ENCODE results near the gene HBEGF.
"Not testable (repeated sequence)": the region's sequence is repeated elsewhere in the genome, so short reads cannot be mapped to it uniquely, and the experiment has no call there.

HBEGF gene

GRCh38 chr5:140362311-140362710, 15.9 kb upstream of the HBEGF start:
- in situ Hi-C loops (cut with MboI; ENCODE audit: low sequenced_read_pairs) = loop anchor here (25.0 kb wide), 1 partner anchor 350 kb away; the partner anchor contains the start of gene ZMAT2

GRCh38 chr5:140361901-140362300, 15.5 kb upstream of the HBEGF start:
- in situ Hi-C loops (cut with MboI; ENCODE audit: low sequenced_read_pairs) = loop anchor here (25.0 kb wide), 1 partner anchor 350 kb away; the partner anchor contains the start of gene ZMAT2

GRCh38 chr5:140360681-140361479, 14.5 kb upstream of the HBEGF start:
- in situ Hi-C loops (cut with MboI; ENCODE audit: low sequenced_read_pairs) = loop anchor here (25.0 kb wide), 1 partner anchor 351 kb away; the partner anchor contains the start of gene ZMAT2

- in situ Hi-C loops (cut with MboI; ENCODE audit: low sequenced_read_pairs) = loop anchor here (25.0 kb wide), 1 partner anchor 352 kb away; the partner anchor contains the start of gene ZMAT2
Measured at GRCh38 chr5:140360101-140360500, 13.7 kb upstream of the HBEGF start, which contains the start of gene SLC4A9. Gene SLC4A9, plus strand, starts transcription at chr5:140360194. Its CDS starts 43 bp downstream, at chr5:140360237.

- in situ Hi-C loops (cut with MboI; ENCODE audit: low sequenced_read_pairs) = loop anchor here (25.0 kb wide), 1 partner anchor 353 kb away; the partner anchor contains the start of gene ZMAT2
Measured at GRCh38 chr5:140358738-140359310, 12.4 kb upstream of the HBEGF start.

GRCh38 chr5:140357726-140358093, 11.3 kb upstream of the HBEGF start:
- in situ Hi-C loops (cut with MboI; ENCODE audit: low sequenced_read_pairs) = loop anchor here (25.0 kb wide), 1 partner anchor 355 kb away; the partner anchor contains the start of gene ZMAT2

- in situ Hi-C loops (cut with MboI; ENCODE audit: low sequenced_read_pairs) = loop anchor here (25.0 kb wide), 1 partner anchor 355 kb away; the partner anchor contains the start of gene ZMAT2
Measured at GRCh38 chr5:140356853-140357725, 10.7 kb upstream of the HBEGF start.

GRCh38 chr5:140355546-140355945, 9.1 kb upstream of the HBEGF start:
- in situ Hi-C loops (cut with MboI; ENCODE audit: low sequenced_read_pairs) = loop anchor here (25.0 kb wide), 1 partner anchor 357 kb away; the partner anchor contains the start of gene ZMAT2

- in situ Hi-C loops (cut with MboI; ENCODE audit: low sequenced_read_pairs) = loop anchor here (5.0 to 25.0 kb wide), 2 partner anchors 109 to 361 kb away; partner anchors contain the start of gene ZMAT2
Measured at GRCh38 chr5:140351609-140352334, 5.4 kb upstream of the HBEGF start.

GRCh38 chr5:140349244-140349643, 2.8 kb upstream of the HBEGF start:
- in situ Hi-C loops (cut with MboI; ENCODE audit: low sequenced_read_pairs) = no loop called here

- in situ Hi-C loops (cut with MboI; ENCODE audit: low sequenced_read_pairs) = no loop called here
Measured at GRCh38 chr5:140348104-140348503, 1.7 kb upstream of the HBEGF start.

GRCh38 chr5:140347360-140347759, 957 bp upstream of the HBEGF start:
- in situ Hi-C loops (cut with MboI; ENCODE audit: low sequenced_read_pairs) = no loop called here

- in situ Hi-C loops (cut with MboI; ENCODE audit: low sequenced_read_pairs) = no loop called here
Measured at GRCh38 chr5:140345919-140346347, 470 bp downstream of the HBEGF start.

GRCh38 chr5:140344683-140345423, 1.6 kb downstream of the HBEGF start:
- in situ Hi-C loops (cut with MboI; ENCODE audit: low sequenced_read_pairs) = no loop called here

GRCh38 chr5:140343849-140344248, 2.6 kb downstream of the HBEGF start:
- in situ Hi-C loops (cut with MboI; ENCODE audit: low sequenced_read_pairs) = not testable (repeated sequence)

- in situ Hi-C loops (cut with MboI; ENCODE audit: low sequenced_read_pairs) = no loop called here
Measured at GRCh38 chr5:140342896-140343295, 3.5 kb downstream of the HBEGF start.

GRCh38 chr5:140342287-140342686, 4.1 kb downstream of the HBEGF start:
- in situ Hi-C loops (cut with MboI; ENCODE audit: low sequenced_read_pairs) = no loop called here

GRCh38 chr5:140341591-140341990, 4.8 kb downstream of the HBEGF start:
- in situ Hi-C loops (cut with MboI; ENCODE audit: low sequenced_read_pairs) = no loop called here

- in situ Hi-C loops (cut with MboI; ENCODE audit: low sequenced_read_pairs) = no loop called here
Measured at GRCh38 chr5:140340605-140341121, 5.7 kb downstream of the HBEGF start.

Measured in HL-60/S4 treated with phorbol 12-myristate 13-acetate at 8.2 ng/mL for 4 days and 3 days (cell line).